ENCODE results near the gene PRRG2. TPM values are rescaled to one million over a fixed set of nuclear protein-coding genes. Genes with fewer than 3 reads are reported as not detected.

PRRG2 gene
- total and polyA plus RNA-seq, 2 of the 13 experiments (the other 11 are each of a cell fraction or from before 2014, with no cell fraction given) = 0.66 to 0.82 TPM

DNA sequence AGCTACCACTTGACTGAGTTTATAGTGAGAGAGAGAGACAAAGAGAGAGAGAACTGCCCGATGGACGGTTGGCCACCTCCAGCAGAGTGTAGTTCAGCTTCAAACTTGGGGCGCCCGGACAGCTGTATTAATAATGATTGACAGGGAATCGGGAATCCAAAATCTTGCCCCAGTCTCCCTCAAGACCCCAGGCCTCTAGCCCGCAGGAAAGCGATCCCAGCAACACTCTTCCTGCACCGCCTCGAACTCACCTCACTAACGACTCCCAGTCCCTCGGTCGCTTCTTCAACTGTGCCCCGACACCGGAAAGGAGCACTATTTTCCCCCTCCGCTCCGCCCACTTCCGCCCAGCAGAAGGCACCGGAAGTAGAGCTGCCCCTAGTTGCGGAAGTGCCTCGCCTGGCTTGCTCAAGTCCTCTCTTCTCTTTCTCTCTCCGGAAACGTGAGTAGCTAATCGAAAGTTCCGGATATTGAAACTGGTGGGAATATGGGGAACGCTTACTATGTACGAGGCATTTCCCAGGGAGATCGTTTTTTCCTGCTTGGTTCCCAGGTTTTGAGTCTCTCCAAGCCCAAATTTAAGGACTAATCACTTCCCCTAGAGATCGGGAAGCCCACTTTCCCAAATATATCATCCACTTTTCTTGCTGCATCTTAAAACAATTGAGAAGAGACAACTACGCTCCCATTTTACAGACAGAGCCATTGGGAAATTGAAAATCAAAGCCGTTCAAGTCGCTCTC is 681 bp upstream of the PRRG2 start, which contains the start of gene NOSIP (continued):
- peak; percentile 58; the same call in 1 of the 2 replicates for TF ChIP-seq ZNF281 (CRISPR knock-in tag; IDR thresholded peaks at IDR 0.05; ENCODE audit: borderline replicate concordance)
- no peak for TF ChIP-seq ZNF12 (CRISPR knock-in tag; IDR thresholded peaks at IDR 0.05)
- TF ChIP-seq POGK (CRISPR knock-in tag; conservative IDR thresholded peaks at IDR 0.05) = peak; percentile 75; the same call in 1 of the 2 replicates
- no peak for TF ChIP-seq CSRNP1 (CRISPR knock-in tag; IDR thresholded peaks at IDR 0.05)
- TF ChIP-seq HMGXB4 (CRISPR knock-in tag; IDR thresholded peaks at IDR 0.05; ENCODE audit: borderline replicate concordance in 1 of 2, low read depth in 1 of 2) = peak; percentile 74 to 76; a peak in 3 of 4 replicates
- TF ChIP-seq, protein P1, sequence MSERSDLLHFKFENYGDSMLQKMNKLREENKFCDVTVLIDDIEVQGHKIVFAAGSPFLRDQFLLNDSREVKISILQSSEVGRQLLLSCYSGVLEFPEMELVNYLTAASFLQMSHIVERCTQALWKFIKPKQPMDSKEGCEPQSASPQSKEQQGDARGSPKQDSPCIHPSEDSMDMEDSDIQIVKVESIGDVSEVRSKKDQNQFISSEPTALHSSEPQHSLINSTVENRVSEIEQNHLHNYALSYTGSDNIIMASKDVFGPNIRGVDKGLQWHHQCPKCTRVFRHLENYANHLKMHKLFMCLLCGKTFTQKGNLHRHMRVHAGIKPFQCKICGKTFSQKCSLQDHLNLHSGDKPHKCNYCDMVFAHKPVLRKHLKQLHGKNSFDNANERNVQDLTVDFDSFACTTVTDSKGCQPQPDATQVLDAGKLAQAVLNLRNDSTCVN (CRISPR knock-in tag; IDR thresholded peaks at IDR 0.05; ENCODE audit: borderline replicate concordance) = peak; percentile 66; the same call in 1 of the 2 replicates
- TF ChIP-seq FOXA3 (CRISPR knock-in tag; IDR thresholded peaks at IDR 0.05) = peak; percentile 77
- TF ChIP-seq FOSL2 (CRISPR knock-in tag; IDR thresholded peaks at IDR 0.05) = peak; percentile 64
- TF ChIP-seq KLF6 (CRISPR knock-in tag; IDR thresholded peaks at IDR 0.05) = 0 out of 2 replicates have a peak, but pooled peaks have one; percentile 48
- TF ChIP-seq MEIS1 (CRISPR knock-in tag; IDR thresholded peaks at IDR 0.05; ENCODE audit: borderline replicate concordance) = peak; percentile 62; the same call in 1 of the 2 replicates
- TF ChIP-seq, protein P2, sequence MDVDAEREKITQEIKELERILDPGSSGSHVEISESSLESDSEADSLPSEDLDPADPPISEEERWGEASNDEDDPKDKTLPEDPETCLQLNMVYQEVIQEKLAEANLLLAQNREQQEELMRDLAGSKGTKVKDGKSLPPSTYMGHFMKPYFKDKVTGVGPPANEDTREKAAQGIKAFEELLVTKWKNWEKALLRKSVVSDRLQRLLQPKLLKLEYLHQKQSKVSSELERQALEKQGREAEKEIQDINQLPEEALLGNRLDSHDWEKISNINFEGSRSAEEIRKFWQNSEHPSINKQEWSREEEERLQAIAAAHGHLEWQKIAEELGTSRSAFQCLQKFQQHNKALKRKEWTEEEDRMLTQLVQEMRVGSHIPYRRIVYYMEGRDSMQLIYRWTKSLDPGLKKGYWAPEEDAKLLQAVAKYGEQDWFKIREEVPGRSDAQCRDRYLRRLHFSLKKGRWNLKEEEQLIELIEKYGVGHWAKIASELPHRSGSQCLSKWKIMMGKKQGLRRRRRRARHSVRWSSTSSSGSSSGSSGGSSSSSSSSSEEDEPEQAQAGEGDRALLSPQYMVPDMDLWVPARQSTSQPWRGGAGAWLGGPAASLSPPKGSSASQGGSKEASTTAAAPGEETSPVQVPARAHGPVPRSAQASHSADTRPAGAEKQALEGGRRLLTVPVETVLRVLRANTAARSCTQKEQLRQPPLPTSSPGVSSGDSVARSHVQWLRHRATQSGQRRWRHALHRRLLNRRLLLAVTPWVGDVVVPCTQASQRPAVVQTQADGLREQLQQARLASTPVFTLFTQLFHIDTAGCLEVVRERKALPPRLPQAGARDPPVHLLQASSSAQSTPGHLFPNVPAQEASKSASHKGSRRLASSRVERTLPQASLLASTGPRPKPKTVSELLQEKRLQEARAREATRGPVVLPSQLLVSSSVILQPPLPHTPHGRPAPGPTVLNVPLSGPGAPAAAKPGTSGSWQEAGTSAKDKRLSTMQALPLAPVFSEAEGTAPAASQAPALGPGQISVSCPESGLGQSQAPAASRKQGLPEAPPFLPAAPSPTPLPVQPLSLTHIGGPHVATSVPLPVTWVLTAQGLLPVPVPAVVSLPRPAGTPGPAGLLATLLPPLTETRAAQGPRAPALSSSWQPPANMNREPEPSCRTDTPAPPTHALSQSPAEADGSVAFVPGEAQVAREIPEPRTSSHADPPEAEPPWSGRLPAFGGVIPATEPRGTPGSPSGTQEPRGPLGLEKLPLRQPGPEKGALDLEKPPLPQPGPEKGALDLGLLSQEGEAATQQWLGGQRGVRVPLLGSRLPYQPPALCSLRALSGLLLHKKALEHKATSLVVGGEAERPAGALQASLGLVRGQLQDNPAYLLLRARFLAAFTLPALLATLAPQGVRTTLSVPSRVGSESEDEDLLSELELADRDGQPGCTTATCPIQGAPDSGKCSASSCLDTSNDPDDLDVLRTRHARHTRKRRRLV (CRISPR knock-in tag; IDR thresholded peaks at IDR 0.05) = peak; percentile 57; the same call in 1 of the 2 replicates

Measured in HepG2 (cell line).